OCI-LY1 (cell line): ENCODE measurements around the gene UBE2V1.

Source experiments
- H2AFZ ChIP-seq: fragments of 200-600 bp; sonication (generic), shearing (Covaris generic); 2 replicates; pipeline ENCODE4 v1.6.0; 2014; ENCODE audit warnings: antibody characterized with exemption, mild to moderate bottlenecking, low read length
- H3F3A ChIP-seq: fragments of 200-600 bp; sonication (generic), shearing (Covaris generic); 2 replicates; pipeline ENCODE4 v1.6.0; 2014; ENCODE audit warnings: mild to moderate bottlenecking, antibody characterized with exemption, low read length, moderate library complexity; ENCODE audit not compliant: insufficient read depth
- H3K27ac ChIP-seq: fragments of 200-600 bp; sonication (generic); 2 replicates; pipeline ENCODE4 v1.5.1; 2014; ENCODE audit warnings: low read length, mixed run types, mild to moderate bottlenecking, low read depth; ENCODE audit not compliant: poor library complexity, severe bottlenecking
- H3K27me3 ChIP-seq: fragments of 200-600 bp; sonication (generic); 2 replicates; pipeline ENCODE4 v1.6.0; 2014; ENCODE audit warnings: antibody characterized with exemption, mild to moderate bottlenecking, low read length, moderate library complexity; ENCODE audit not compliant: insufficient read depth
- H3K36me3 ChIP-seq: fragments of 200-600 bp; sonication (generic); 2 replicates; pipeline ENCODE4 v1.6.1; 2014; ENCODE audit warnings: mild to moderate bottlenecking, antibody characterized with exemption, low read length, moderate library complexity, mixed read lengths; ENCODE audit not compliant: insufficient read depth
- H3K4me1 ChIP-seq: fragments of 200-600 bp; sonication (generic); 2 replicates; pipeline ENCODE4 v1.5.1; 2014; ENCODE audit warnings: mild to moderate bottlenecking, low read length, moderate library complexity; ENCODE audit not compliant: insufficient read depth, severe bottlenecking
- H3K4me2 ChIP-seq: fragments of 200-600 bp; sonication (generic), shearing (Covaris generic); 2 replicates; pipeline ENCODE4 v1.6.1; 2014; ENCODE audit warnings: low read length
- H3K4me3 ChIP-seq: fragments of 200-600 bp; sonication (generic); 2 replicates; pipeline ENCODE4 v1.5.1; 2014; ENCODE audit warnings: low read length, low read depth, mild to moderate bottlenecking, mixed read lengths; ENCODE audit not compliant: poor library complexity, severe bottlenecking
- H3K79me2 ChIP-seq: fragments of 200-600 bp; shearing (Covaris generic); 2 replicates; pipeline ENCODE4 v1.6.1; 2016; ENCODE audit warnings: mixed run types, low read length, mixed read lengths; ENCODE audit not compliant: insufficient read depth
- H3K9ac ChIP-seq: fragments of 200-600 bp; sonication (generic), shearing (Covaris generic); 2 replicates; pipeline ENCODE4 v1.6.1; 2014; ENCODE audit warnings: mild to moderate bottlenecking, low read length, mixed read lengths
- H3K9me2 ChIP-seq: fragments of 200-600 bp; sonication (generic), shearing (Covaris generic); 2 replicates; pipeline ENCODE4 v1.6.1; 2014; ENCODE audit warnings: low read depth, mild to moderate bottlenecking, low read length, mixed read lengths
- H3K9me3 ChIP-seq: fragments of 200-600 bp; shearing (Covaris generic); 2 replicates; pipeline ENCODE4 v1.6.1; 2014; ENCODE audit warnings: low read length, mixed read lengths
- H4K20me1 ChIP-seq: fragments of 200-600 bp; sonication (generic), shearing (Covaris generic); 2 replicates; pipeline ENCODE4 v1.6.0; 2016; ENCODE audit warnings: mild to moderate bottlenecking, low read length; ENCODE audit not compliant: insufficient read depth
- EZH2 ChIP-seq: fragments of 200-600 bp; sonication (generic), shearing (Covaris generic); IDR thresholded peaks from 2 replicates; pipeline ENCODE4 v1.8.0; 2017; ENCODE audit warnings: borderline replicate concordance, mixed run types, mild to moderate bottlenecking, antibody characterized with exemption, low read length, moderate library complexity, mixed read lengths
- TF ChIP-seq, protein P1 (sequence below): fragments of 200-600 bp; sonication (generic), shearing (Covaris generic); IDR thresholded peaks from 2 replicates; pipeline ENCODE4 v1.5.1; 2017; ENCODE audit warnings: mild to moderate bottlenecking, antibody characterized with exemption, low read length, moderate library complexity, mixed read lengths

UBE2V1 gene

DNA sequence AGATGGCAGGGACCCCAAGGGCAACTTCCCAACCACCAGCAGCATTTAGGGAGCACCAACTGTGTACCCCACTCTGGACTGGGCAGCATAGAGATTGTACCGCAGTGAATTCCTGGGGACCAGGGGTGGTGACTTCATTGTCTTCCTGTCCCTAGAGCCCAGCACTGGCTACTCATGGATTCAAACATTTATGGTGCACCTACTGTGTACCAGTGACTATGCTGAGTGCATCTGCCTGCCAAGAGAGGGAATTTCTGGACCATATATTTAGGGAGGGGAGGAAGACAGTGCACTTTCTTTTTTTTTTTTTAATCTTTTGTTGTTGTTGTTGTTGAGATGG is 55.3 kb downstream of the UBE2V1 start:
- Histone ChIP-seq H3K9me2 (no peaks in the 10 kb centered on the region), H2AFZ (no peak overlapping the region), H3K27ac (no peak overlapping the region), H3K9ac (no peak overlapping the region), H3K27me3 (no peaks in the 10 kb centered on the region), H3K4me3 (no peak overlapping the region), H3K79me2 (no peaks in the 10 kb centered on the region), H3K4me1 (no peaks in the 10 kb centered on the region), H3K9me3 (no peaks in the 10 kb centered on the region), H3F3A (no peaks in the 10 kb centered on the region), H3K4me2 (no peak overlapping the region), H3K36me3 (no peaks in the 10 kb centered on the region), H4K20me1 (no peaks in the 10 kb centered on the region)
- TF ChIP-seq, protein P1, sequence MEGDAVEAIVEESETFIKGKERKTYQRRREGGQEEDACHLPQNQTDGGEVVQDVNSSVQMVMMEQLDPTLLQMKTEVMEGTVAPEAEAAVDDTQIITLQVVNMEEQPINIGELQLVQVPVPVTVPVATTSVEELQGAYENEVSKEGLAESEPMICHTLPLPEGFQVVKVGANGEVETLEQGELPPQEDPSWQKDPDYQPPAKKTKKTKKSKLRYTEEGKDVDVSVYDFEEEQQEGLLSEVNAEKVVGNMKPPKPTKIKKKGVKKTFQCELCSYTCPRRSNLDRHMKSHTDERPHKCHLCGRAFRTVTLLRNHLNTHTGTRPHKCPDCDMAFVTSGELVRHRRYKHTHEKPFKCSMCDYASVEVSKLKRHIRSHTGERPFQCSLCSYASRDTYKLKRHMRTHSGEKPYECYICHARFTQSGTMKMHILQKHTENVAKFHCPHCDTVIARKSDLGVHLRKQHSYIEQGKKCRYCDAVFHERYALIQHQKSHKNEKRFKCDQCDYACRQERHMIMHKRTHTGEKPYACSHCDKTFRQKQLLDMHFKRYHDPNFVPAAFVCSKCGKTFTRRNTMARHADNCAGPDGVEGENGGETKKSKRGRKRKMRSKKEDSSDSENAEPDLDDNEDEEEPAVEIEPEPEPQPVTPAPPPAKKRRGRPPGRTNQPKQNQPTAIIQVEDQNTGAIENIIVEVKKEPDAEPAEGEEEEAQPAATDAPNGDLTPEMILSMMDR, result no peak
- no peak for TF ChIP-seq EZH2

DNA sequence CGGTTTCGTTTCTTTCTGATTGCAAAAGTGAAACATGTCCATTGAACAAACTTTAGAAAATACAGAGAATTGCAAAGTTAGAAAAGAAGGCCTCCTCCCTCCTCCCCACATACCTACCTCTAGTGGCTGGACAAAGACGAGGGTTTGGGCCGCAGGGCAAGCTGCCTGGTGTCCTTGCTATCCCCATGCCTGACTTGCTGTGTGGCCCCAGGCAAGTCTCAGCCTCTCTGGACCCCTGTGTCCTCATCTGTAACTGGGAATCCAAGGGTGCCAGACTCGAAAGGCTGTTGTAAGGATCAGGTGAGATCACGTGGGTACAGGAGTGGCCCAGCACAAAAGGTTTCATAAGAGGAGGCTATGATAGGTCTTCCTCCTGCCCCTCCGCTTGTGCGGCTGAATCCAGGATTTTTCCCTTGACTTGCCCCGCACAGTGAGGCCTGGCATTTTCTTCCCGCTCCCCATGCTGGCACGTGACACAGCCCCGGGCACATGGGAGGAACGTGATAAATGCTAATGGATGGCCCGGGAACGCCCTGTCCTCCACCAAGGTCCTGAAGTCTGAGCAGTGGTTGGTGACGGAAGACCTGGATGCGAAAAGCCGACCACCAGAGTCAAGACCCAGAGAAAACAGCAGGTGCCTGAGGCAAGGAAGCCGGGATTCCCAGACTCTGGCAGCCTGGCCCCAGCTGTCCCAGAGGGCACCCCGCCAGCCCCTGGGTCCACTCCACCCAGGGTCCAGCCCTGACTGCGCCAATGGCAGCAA is 55.8 kb downstream of the UBE2V1 start:
- Histone ChIP-seq H3K27me3 (no peaks in the 10 kb centered on the region), H3K9me3 (no peaks in the 10 kb centered on the region), H3K4me3 (no peak overlapping the region), H3K27ac (no peak overlapping the region), H3F3A (no peaks in the 10 kb centered on the region), H3K36me3 (no peaks in the 10 kb centered on the region), H3K9ac (no peak overlapping the region), H3K4me2 (no peak overlapping the region), H4K20me1 (no peaks in the 10 kb centered on the region), H3K4me1 (no peaks in the 10 kb centered on the region), H3K79me2 (no peaks in the 10 kb centered on the region), H3K9me2 (no peaks in the 10 kb centered on the region), H2AFZ (no peak overlapping the region)
- no peak for TF ChIP-seq EZH2
- TF ChIP-seq, protein P1, result no peak

DNA sequence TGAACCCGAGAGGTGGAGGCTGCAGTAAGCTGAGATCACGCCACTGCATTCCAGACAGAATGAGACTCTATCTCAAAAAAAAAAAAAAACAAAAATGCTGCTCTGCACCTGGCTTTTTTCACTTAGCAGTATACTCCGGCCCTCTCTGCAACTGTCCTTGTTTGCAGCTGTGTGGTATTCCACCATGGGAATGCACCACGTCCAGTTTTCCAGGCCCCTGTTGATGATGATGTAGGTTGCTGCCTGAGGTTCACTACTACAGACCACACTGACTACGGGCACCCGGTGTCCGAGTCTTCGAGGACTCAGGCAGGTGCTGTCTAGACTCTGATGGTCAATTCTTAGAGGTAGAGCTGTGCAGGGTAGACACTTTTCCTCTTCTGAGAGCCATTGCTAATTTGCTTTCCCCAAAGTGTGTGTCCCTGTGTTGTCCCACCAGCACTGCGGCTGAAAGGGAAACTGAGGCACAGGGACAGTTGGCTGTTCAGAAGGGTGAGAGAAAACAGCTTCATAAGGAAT is 56.5 kb downstream of the UBE2V1 start:
- H3K9ac ChIP-seq, result no peak overlapping the region
- no peak overlapping the region for H3K4me2 ChIP-seq
- no peak overlapping the region for H3K4me3 ChIP-seq

More for the DNA sequence above, 56.5 kb downstream of the UBE2V1 start:
- Histone ChIP-seq H3K27me3 (no peaks in the 10 kb centered on the region), H3K36me3 (no peaks in the 10 kb centered on the region), H3F3A (no peaks in the 10 kb centered on the region), H2AFZ (no peak overlapping the region), H3K4me1 (no peaks in the 10 kb centered on the region), H4K20me1 (no peaks in the 10 kb centered on the region), H3K9me2 (no peaks in the 10 kb centered on the region), H3K79me2 (no peaks in the 10 kb centered on the region), H3K9me3 (no peaks in the 10 kb centered on the region), H3K27ac (no peak overlapping the region)
- no peak for TF ChIP-seq EZH2
